PC-3 (cell line): Measurements from ENCODE around the gene MRO. TPM values are rescaled to one million over a fixed set of nuclear protein-coding genes. Genes with fewer than 3 reads are reported as not detected.

Experiments
- ATAC-seq: fragments of 200-7000 bp; cut with Tn5 transposase; 2 replicates; pipeline ENCODE4 v1.9.1; 2020; ENCODE audit warnings: mild to moderate bottlenecking, moderate library complexity
- BruUV-seq: library from RNA; stranded (reverse); fragments of 400-500 nt; replicated peaks from 2 replicates; lab custom pipeline; 2021; lab: Mats Ljungman, UMichigan
- CTCF ChIA-PET: fragments of 300-600 bp; sonication (Branson Sonifier 250); formaldehyde crosslinking; loops from one replicate; lab custom pipeline; 2022; ENCODE audit warnings: antibody characterized with exemption; lab: Charles Lee
- POLR2A ChIA-PET: fragments of 300-600 bp; sonication (Branson Sonifier 250); formaldehyde crosslinking; loops from one replicate; lab custom pipeline; 2022; ENCODE audit warnings: antibody characterized with exemption; ENCODE audit not compliant: unreplicated experiment; lab: Charles Lee
- DNase-seq: peaks from one replicate; pipeline ENCODE4 v3.0.0-alpha.2; 2015
- H2AFZ ChIP-seq: fragments of 300-600 bp; sonication (generic); 2 replicates; pipeline ENCODE4 v1.6.0; 2016; ENCODE audit warnings: antibody characterized with exemption, low read length
- H3F3A ChIP-seq: fragments of 300-600 bp; sonication (generic); one replicate; pipeline ENCODE4 v1.6.0; 2017; ENCODE audit warnings: antibody characterized with exemption, low read length, control low read depth, mild to moderate bottlenecking; ENCODE audit not compliant: unreplicated experiment
- H3K27ac ChIP-seq: fragments of 300-600 bp; sonication (generic); 2 replicates; pipeline ENCODE4 v1.5.1; 2016; ENCODE audit warnings: mild to moderate bottlenecking, low read length
- H3K27me3 ChIP-seq: fragments of 300-600 bp; sonication (generic); 2 replicates; pipeline ENCODE4 v1.6.1; 2016; ENCODE audit warnings: low read length, mixed read lengths
- H3K36me3 ChIP-seq: fragments of 300-600 bp; sonication (generic); 2 replicates; pipeline ENCODE4 v1.6.1; 2016; ENCODE audit warnings: low read depth, mixed run types, low read length, mixed read lengths
- H3K4me1 ChIP-seq: fragments of 300-600 bp; sonication (generic); 2 replicates; pipeline ENCODE4 v1.5.1; 2016; ENCODE audit warnings: low read length; ENCODE audit not compliant: insufficient read depth
- H3K4me2 ChIP-seq: fragments of 300-600 bp; sonication (generic); 2 replicates; pipeline ENCODE4 v1.6.0; 2016; ENCODE audit warnings: low read length
- H3K4me3 ChIP-seq: fragments of 300-600 bp; sonication (generic); 2 replicates; pipeline ENCODE4 v1.5.1; 2016; ENCODE audit warnings: mild to moderate bottlenecking, low read length, mixed read lengths
- H3K79me2 ChIP-seq: fragments of 300-600 bp; sonication (generic); 2 replicates; pipeline ENCODE4 v1.6.1; 2017; ENCODE audit warnings: low read length, mixed read lengths
- H3K9ac ChIP-seq: fragments of 300-600 bp; sonication (generic); 2 replicates; pipeline ENCODE4 v1.6.0; 2016; ENCODE audit warnings: mild to moderate bottlenecking, low read length
- H3K9me2 ChIP-seq: fragments of 300-600 bp; sonication (generic); replicated peaks from 2 replicates; pipeline ENCODE4 v1.6.1; 2016; ENCODE audit warnings: mixed run types, low read length, mixed read lengths
- H3K9me3 ChIP-seq: fragments of 300-600 bp; sonication (generic); 2 replicates; pipeline ENCODE4 v1.6.1; 2016; ENCODE audit warnings: low read length, mixed read lengths
- H4K20me1 ChIP-seq: fragments of 300-600 bp; sonication (generic); 2 replicates; pipeline ENCODE4 v1.6.1; 2016; ENCODE audit warnings: low read length, mixed read lengths
- EZH2 ChIP-seq: fragments of 300-600 bp; sonication (generic); IDR thresholded peaks from one replicate; pipeline ENCODE4 v1.6.1; 2017; ENCODE audit warnings: antibody characterized with exemption, mild to moderate bottlenecking, low read length; ENCODE audit not compliant: unreplicated experiment
- EZH2phosphoT487 ChIP-seq: fragments of 300-600 bp; sonication (generic); IDR thresholded peaks from 2 replicates; pipeline ENCODE4 v1.6.1; 2018; ENCODE audit warnings: mild to moderate bottlenecking, antibody characterized with exemption, low read length, borderline replicate concordance
- intact Hi-C: fragments of 100-400 bp; cut with micrococcal nuclease; formaldehyde crosslinking; loops from 2 replicates; pipeline ENCODE4 v1.9.0; 2023
- total RNA-seq: library from RNA; depleted of rRNA; stranded (reverse); fragments of >200 nt; gene quantifications from 2 replicates; pipeline ENCODE4 v1.2.3, GENCODE V29; 2014
- TF ChIP-seq, protein P1 (sequence below): fragments of 300-600 bp; sonication (generic); conservative IDR thresholded peaks from 2 replicates; pipeline ENCODE4 v1.5.1; 2017; ENCODE audit warnings: antibody characterized with exemption, low read depth, mild to moderate bottlenecking, low read length

Gene MRO
- total RNA-seq, 1 experiment from 2014 or later: 0.55 TPM

DNA sequence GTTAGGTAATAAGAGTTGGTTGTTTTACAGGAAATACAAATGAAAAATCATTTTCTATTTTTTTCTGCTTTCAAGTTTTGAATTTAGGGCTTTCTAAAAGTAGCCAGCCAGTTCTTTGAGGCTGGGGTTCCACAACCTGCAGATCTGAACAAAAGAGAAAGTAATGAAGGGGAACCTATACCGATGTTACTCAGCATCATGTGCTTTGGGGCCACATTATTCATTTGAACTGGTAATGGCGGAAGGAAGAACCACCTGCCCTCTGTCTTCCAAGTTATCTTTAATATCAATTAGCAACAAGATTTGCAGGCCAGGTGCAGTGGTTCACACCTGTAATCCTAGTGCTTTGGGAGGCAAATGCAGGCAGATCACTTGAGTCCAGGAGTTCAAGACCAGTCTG, 12.9 kb upstream of the MRO start:
- ChIA-PET POLR2A (no interaction called here), CTCF (no interaction called here)
- H4K20me1 ChIP-seq: no peaks in the 10 kb centered on the region
- no peaks in the 10 kb centered on the region for H3K36me3 ChIP-seq
- intact Hi-C loops: no loop called here
- DNase-seq (no peak), ATAC-seq (no peak)
- no peak overlapping the region for H3K27ac ChIP-seq
- no peak overlapping the region for H3K4me3 ChIP-seq
- TF ChIP-seq EZH2 (no peak), EZH2phosphoT487 (no peak)
- TF ChIP-seq, protein P1, sequence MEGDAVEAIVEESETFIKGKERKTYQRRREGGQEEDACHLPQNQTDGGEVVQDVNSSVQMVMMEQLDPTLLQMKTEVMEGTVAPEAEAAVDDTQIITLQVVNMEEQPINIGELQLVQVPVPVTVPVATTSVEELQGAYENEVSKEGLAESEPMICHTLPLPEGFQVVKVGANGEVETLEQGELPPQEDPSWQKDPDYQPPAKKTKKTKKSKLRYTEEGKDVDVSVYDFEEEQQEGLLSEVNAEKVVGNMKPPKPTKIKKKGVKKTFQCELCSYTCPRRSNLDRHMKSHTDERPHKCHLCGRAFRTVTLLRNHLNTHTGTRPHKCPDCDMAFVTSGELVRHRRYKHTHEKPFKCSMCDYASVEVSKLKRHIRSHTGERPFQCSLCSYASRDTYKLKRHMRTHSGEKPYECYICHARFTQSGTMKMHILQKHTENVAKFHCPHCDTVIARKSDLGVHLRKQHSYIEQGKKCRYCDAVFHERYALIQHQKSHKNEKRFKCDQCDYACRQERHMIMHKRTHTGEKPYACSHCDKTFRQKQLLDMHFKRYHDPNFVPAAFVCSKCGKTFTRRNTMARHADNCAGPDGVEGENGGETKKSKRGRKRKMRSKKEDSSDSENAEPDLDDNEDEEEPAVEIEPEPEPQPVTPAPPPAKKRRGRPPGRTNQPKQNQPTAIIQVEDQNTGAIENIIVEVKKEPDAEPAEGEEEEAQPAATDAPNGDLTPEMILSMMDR: no peak
- no peak overlapping the region for H3K4me2 ChIP-seq
- H3K9me2 ChIP-seq: no peaks in the 10 kb centered on the region
- no TSS peak for BruUV-seq
- no peak overlapping the region for H2AFZ ChIP-seq
- no peaks in the 10 kb centered on the region for H3K27me3 ChIP-seq
- H3K9ac ChIP-seq: no peak overlapping the region
- no peaks in the 10 kb centered on the region for H3F3A ChIP-seq
- peaks cover 16% of the 10 kb centered on the region for H3K4me1 ChIP-seq
- no peaks in the 10 kb centered on the region for H3K9me3 ChIP-seq
- no peaks in the 10 kb centered on the region for H3K79me2 ChIP-seq

GRCh38 chr18:50830544-50830943, 10.7 kb upstream of the MRO start:
- CTCF ChIA-PET: no interaction called here
- POLR2A ChIA-PET: no interaction called here
- H3K27ac ChIP-seq: no peak overlapping the region
- H3K27me3 ChIP-seq: no peaks in the 10 kb centered on the region
- no peaks in the 10 kb centered on the region for H3K36me3 ChIP-seq
- ATAC-seq (no peak), DNase-seq (no peak)
- intact Hi-C loops: no loop called here
- H3K9ac ChIP-seq: no peak overlapping the region
- BruUV-seq: no TSS peak
- no peak overlapping the region for H2AFZ ChIP-seq
- H3K9me3 ChIP-seq: no peaks in the 10 kb centered on the region
- H4K20me1 ChIP-seq: no peaks in the 10 kb centered on the region
- no peaks in the 10 kb centered on the region for H3K79me2 ChIP-seq
- no peaks in the 10 kb centered on the region for H3F3A ChIP-seq
- no peaks in the 10 kb centered on the region for H3K9me2 ChIP-seq
- H3K4me1 ChIP-seq: peaks cover 4% of the 10 kb centered on the region; the same call in 1 of the 2 replicates
- no peak for TF ChIP-seq EZH2phosphoT487
- TF ChIP-seq, protein P1: no peak
- TF ChIP-seq EZH2: no peak
- no peak overlapping the region for H3K4me3 ChIP-seq
- H3K4me2 ChIP-seq: no peak overlapping the region

DNA sequence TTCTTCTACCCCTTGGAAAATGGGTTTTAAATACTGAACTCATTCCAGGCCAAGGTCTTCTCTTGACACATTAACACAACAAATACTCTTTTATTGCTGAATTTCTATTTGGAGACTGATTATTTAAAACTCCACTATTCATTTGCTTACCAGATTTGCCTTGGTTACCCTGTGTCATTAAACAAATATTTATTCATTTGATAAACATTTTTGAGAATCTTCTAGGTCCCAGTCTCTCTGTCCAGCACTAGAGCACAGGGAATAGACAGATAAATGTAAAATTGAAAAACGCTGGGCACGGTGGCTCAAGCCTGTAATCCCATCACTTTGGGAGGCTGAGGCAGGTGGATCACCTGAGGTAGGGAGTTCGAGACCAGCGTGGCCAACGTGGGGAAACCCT, 9.8 kb upstream of the MRO start:
- POLR2A ChIA-PET: no interaction called here
- ATAC-seq (peak; percentile 88), DNase-seq (peak; percentile 11)
- Histone ChIP-seq H3K27ac (no peak overlapping the region), H3K4me2 (no peak overlapping the region), H3K36me3 (no peaks in the 10 kb centered on the region), H3K79me2 (no peaks in the 10 kb centered on the region), H3F3A (no peaks in the 10 kb centered on the region), H3K27me3 (no peaks in the 10 kb centered on the region), H3K9ac (no peak overlapping the region), H3K9me2 (no peaks in the 10 kb centered on the region), H3K9me3 (no peaks in the 10 kb centered on the region), H3K4me3 (no peak overlapping the region), H4K20me1 (no peaks in the 10 kb centered on the region), H2AFZ (no peak overlapping the region), H3K4me1 (peaks cover 4% of the 10 kb centered on the region; the same call in 1 of the 2 replicates)
- CTCF ChIA-PET: no interaction called here
- TF ChIP-seq, protein P1: no peak
- TF ChIP-seq EZH2phosphoT487: no peak
- TF ChIP-seq EZH2: no peak
- intact Hi-C loops: loop anchor here (10.0 kb wide), 2 partner anchors 205 to 365 kb away; partner anchors contain the start of genes MEX3C and SMAD4
- BruUV-seq: no TSS peak
